HG03354 (cell line): Measurements from ENCODE around the gene SEMA4D.
A peak's percentile ranks its signal among the peaks of the same experiment; 100 is the strongest.

Experiments
- ATAC-seq: cut with Tn5 transposase; IDR thresholded peaks from one replicate; pipeline ENCODE4 v1.9.1; 2021; ENCODE audit warnings: mild to moderate bottlenecking; ENCODE audit not compliant: unreplicated experiment, poor library complexity, severe bottlenecking

Gene SEMA4D

GRCh38 chr9:89529243-89530035, 31.5 kb upstream of the SEMA4D start:
- no peak for ATAC-seq

DNA sequence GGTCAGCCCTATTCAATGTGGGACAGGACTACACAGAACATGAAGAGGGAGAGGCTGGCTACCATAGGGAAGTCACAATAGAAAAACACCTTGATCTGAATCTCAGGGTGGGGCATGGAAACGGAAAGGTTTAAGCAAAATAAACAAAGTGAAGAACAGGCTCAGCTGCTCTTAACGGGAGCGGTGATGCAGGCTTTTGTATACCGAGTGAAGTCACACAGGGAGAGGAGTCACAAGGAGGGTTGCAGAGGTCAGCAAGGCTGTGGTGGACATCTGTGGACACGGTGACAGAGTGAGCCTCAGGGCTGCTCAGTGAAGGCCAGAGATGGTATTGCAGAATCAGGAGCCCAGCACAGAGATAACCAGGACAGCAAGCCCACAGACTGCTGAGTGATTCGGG, 30.6 kb upstream of the SEMA4D start:
- no peak for ATAC-seq

GRCh38 chr9:89528131-89528530, 30.2 kb upstream of the SEMA4D start:
- no peak for ATAC-seq

DNA sequence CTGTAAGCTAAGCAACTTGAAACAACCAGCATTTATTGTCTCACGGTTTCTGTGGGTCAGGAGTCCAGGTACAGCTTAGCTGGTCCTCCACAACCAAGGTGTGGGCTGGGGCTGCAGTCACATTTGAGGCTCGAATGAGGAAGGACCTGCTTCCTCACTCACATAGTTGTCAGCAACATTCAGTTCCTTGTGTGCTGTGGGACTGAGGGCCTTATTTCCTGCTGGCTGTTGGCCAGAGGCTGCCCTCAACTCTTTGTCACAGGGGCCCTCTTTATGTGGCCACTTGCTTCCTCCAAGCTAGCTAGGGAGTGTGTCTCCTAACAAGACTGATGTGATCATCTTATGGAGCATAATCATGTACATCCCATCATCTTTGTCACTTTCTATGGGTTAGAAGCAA, 29.2 kb upstream of the SEMA4D start:
- ATAC-seq, result no peak

GRCh38 chr9:89526667-89527066, 28.8 kb upstream of the SEMA4D start:
- ATAC-seq, result no peak

DNA sequence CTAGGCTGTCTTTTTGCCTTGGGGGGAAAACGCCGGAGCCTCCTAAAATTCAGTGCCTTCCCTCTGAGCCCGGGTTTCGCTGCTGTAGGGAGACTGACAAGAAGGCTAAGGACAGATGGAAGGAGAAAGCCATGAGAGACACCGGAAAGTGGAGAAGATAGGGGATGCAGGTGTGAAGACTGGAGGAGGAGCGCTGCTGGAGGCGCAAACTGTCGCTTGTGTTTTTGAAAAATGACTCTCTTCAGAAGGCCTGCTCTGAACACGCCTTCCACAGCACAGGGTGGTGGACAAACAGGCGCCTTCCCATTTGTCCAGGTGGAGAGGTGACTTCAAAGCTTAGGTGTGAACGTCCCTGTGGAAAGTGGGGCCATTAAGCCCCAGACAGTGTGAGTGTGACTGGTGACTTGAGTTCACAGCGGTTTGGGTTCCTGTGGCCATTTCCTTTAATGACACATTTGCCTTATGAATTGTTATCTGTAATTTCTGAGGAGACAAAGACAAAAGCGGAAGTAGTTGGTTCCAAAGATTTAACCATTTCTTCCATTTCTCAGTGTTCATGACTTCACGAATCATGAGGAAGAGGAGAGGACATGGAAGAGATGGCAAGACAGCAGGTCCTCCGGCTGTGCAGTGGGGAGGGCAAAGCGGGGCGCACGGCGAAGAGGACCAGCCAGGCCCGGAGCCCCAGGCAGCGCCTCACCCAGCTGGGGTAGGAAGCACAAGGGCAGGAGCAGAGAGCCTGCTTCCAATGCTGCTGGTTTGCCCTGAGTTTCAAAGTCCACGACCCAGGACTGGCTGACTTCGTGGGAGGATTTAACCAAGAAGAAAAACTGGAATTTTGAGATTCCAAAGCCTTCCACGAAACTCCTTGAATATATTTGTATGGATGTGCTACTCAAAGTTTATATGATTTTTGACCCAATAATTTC, 27.8 kb upstream of the SEMA4D start:
- ATAC-seq, result no peak

GRCh38 chr9:89524963-89525362, 27.1 kb upstream of the SEMA4D start:
- no peak for ATAC-seq

GRCh38 chr9:89523948-89524347, 26.0 kb upstream of the SEMA4D start:
- no peak for ATAC-seq

- ATAC-seq, result peak; percentile 16
Observed at GRCh38 chr9:89522959-89523285, 25.0 kb upstream of the SEMA4D start.

- ATAC-seq, result peak; percentile 91
Observed at GRCh38 chr9:89522261-89522958, 24.5 kb upstream of the SEMA4D start.

DNA sequence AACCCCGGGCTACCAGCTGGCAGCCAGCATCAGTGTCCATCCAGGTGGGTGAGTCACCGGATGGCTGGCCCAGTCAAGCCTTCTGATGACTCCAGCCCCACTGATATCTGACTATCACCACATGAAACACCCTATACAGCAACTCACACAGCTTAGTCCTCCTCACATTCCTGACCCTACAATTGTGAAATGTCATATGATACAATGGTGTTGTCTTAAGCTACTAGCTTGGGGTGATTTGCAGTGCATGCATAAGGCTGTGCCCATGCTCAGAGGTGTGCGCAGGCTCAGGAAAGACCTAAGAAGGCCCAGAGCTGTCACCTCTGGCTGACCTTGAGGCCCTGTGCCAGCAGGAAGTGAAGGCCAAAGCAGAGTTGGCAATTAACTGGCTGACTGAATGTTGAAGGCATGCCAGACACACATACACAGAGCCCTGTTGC, 21.5 kb upstream of the SEMA4D start:
- no peak for ATAC-seq

DNA sequence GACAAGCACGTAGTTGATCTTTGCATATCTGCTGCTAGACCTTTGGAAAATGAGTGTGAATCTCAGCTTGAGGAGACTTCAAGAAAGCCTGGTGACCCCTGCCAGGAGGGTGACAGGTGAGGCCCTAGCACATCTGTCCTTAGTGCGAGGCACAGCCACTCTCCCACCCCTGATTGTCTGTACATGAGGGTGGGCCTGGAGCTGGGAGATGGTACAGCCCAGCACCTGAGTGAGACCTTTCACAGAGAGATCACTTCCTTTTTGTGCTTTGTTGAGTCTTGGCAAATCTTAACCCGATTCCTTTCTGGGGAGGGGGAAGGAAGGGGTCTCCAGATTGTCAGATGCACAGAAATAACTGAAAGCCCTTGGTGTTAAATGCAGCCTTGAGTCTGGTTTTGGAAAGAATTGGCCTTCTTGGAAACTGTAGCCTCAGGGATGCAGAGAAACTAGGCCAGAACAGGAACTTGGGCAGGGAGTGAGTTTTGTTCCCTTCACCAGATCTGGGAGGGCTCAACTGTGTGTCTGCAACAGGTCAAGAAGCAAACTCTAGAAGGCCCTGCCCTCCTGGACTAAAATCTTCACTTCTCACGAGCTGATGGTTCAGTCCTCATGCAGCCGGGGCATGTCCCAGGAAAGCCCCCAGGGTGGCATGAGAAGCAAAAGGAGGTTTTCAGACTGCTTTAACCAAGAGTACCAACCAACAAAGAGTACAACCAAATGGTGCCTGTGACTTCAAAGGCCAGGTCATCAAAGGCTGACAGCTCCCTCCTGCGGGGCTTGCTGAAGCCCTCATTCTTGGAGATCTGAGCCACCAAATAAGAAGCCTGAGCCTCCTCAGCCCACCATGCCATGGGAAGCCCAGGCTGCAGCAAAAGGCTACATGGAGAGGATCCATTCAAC, 20.8 kb upstream of the SEMA4D start:
- ATAC-seq, result no peak

DNA sequence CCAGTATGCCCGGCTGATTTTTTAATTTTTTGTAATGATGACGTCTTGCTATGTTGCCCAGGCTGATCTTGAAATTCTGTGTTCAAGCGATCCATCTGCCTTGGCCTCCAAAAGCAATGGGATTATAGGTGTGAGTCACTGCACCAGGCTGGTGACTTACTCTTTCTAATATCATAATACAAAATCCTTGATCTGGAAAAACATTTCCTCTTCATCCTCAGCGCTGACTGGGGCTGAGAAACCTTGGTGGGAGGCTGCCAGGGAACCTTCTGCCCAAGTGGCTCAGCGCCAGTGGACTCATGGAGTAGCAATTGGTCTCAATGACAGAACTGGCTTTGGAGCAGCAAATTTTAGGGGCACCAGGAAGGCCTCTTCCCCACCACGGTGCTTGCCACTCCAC, 17.5 kb upstream of the SEMA4D start:
- no peak for ATAC-seq

DNA sequence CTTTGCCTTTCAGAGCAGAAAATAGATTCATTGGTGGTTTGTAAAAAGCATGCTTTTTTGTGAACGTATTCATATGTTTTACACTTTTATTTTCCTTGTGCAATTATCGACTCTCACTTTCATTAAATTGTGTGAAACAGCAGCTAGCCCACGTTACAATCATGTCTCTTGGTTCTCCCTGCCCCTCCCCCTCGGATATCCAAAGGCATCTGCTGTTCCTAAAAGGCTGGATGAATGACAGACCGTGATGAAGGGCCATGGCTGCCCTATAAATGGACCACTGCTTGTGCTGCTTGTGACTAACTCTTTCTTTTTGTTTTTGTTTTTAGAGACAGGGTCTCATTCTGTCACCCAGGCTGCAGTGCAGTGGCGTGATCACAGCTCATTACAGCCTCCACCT, 17.0 kb upstream of the SEMA4D start:
- no peak for ATAC-seq

GRCh38 chr9:89514337-89514736, 16.4 kb upstream of the SEMA4D start:
- ATAC-seq, result no peak

DNA sequence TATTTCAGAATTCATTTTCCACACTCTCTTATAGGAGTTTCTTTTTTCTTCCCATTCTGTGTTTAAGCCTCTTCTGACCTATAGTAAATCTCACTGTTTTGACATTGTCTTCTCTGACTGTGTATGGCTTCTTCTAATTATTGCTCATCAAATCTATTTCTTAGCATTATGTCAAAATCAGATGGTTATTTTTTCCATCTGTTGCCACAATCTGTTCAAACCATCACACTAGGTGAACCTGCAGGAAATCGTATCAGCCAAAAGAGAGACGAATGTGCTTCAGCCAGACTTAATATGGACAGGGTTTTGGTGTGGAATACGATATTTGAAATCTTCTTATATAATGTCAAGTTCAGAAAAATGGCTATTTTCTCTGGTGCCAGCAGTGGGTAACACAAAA, 15.9 kb upstream of the SEMA4D start:
- ATAC-seq, result no peak

GRCh38 chr9:89512382-89512781, 14.5 kb upstream of the SEMA4D start:
- no peak for ATAC-seq

GRCh38 chr9:89508951-89509615, 11.2 kb upstream of the SEMA4D start:
- ATAC-seq, result no peak

- ATAC-seq, result no peak
Observed at GRCh38 chr9:89505911-89506310, 8.0 kb upstream of the SEMA4D start.
